Cortex of kidney (tissue), 1 donor: Measurements from ENCODE around the gene ADAMTSL2.

ENCODE experiments used
- DNase-seq: peaks from one replicate; lab custom pipeline; 2025; lab: John Stamatoyannopoulos, UW

ADAMTSL2 gene

DNA sequence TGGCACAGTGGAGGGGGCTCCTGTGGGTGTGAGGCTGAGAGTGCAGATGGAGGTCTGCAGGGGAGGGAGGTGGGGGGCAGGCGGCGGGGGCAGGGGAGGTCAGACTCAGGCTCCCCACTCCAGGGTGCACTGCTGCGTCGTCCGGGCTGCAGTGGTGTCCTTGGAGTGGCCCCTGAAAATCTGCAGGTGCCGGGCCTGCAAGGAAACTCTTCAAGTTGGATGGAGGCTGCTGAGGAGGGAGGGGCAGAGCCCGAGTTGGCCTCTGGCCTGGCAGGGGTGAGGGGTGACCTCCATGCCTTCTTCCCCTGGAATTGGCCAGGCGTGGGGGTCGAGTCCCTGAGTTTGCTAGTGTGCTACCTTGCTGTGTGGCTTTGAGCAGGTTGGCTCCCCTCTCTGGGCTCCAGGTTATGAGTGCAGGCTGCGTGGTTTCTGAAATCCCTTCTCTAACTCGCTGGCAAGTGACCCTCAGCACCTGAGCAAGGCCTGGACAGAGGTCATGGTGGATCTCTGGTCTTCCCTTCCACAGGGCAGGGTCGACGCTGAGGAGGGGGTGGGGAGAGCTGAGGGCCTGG, 888 bp downstream of the ADAMTSL2 start:
- no peak for DNase-seq

DNA sequence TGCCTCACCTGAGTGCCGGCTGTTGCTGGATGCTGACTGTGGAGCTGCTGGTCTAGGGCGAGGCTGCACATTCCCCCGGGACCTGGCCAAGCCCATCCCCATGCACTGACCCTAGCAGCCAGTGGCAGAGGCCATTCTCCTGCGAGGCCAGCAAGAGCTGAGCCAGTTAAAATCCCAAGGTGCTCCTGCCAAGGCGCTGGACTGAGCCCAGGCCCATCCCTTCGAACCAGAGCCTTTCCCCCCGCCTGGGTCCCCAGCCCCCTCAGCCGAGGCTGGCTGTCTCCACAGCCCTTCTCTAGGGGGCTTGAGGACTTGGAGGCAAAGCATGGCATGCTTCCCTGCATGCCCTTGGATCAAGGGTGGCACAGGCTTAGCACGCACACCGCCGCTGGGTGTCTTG, 1.6 kb downstream of the ADAMTSL2 start:
- DNase-seq = no peak

DNA sequence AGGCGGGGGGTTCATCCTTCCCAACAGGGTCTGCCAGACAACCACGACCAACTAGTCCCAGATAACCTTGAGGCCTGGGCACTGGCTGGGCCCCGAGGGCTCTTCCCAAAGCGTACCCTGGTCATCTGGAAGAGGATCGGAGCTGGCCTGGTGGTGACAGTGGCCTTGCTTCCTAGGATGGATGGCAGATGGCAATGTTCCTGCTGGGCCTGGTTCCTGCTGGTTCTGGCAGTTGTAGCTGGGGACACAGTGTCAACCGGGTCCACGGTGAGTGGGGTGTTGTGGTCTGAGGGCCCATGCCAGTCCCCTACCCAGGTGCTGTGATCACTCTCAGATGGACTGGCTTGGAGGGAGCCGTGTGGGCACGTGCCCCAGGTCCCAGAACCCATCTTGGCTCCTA, 2.0 kb downstream of the ADAMTSL2 start:
- no peak for DNase-seq

DNA sequence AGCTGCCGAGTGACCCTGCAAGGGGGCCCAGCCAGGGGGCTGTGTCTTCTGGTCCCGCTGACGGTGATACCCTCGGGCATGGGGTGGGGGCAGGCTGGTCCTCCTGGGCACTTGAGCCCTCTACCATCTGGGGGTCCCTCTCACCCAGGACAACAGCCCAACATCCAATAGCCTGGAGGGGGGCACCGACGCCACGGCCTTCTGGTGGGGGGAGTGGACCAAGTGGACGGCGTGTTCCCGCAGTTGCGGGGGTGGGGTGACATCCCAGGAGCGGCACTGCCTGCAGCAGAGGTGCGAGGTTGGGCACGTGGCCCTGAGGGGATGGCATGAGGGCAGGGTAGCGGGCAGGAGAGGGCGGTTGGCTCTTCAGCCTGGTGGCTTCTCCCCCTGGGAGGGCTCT, 2.8 kb downstream of the ADAMTSL2 start:
- no peak for DNase-seq

DNA sequence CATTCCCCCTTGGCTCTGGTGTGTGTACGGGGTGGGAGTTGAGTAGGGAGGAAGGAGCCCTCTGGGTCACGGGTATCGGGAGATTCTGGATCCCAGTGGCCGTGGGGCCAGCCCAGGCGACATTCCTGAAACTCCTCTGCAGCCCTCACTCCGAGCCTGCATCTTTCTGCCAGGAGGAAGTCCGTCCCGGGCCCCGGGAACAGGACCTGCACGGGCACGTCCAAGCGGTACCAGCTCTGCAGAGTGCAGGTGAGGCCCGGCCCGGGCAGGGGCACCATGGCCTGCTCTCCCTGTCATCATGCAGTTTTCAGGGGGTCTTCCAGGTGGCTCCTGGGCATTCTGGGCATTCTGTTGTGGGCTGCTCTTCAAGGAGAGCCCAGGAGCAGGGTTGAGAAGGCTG, 3.7 kb downstream of the ADAMTSL2 start:
- DNase-seq = no peak

DNA sequence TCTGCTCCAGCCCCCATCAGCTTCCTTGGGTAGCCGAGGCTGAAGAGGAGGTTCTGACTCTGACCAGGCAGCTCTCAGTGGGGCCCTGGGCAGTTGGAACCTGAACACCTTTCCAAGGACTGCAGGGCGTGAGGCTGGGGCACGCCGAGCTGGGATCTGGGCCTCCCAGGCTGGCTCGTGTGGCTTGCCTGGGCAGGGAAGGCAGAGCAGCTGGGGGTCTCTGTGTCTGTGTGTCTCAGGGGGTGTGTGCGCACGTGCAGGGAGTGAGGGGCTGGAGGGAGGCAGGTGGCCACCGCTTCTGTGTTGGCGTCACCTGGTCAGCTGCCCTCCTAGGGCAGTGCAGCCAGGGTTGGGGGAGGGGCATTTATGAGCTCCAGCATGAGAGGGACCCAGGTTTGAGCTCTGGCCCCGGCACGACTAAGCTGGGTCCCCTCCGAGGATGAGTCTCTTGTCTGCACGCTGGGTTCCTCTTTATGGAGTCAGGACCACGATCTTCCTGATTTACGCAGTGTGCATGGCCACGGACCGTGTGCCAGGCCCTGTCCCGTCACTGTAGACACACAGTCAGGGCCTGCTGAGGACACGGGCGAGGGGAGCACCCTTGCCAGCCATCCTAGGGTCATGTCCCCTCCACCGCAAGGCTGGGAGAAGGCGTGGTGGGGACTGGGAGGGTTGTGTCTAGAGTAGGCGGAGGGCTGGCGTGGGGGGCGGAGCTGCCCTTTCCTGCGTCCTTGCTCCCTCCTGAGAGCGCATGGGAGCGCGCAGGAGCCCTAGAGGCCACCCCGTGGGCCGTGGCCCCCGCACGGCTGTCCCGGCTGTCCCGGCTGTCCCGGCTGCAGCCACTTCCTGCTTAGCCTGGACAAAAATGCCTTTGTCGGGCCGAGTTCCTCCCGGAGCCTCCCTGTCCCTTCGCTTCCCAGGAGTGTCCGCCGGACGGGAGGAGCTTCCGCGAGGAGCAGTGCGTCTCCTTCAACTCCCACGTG, 4.6 kb downstream of the ADAMTSL2 start:
- DNase-seq = no peak

DNA sequence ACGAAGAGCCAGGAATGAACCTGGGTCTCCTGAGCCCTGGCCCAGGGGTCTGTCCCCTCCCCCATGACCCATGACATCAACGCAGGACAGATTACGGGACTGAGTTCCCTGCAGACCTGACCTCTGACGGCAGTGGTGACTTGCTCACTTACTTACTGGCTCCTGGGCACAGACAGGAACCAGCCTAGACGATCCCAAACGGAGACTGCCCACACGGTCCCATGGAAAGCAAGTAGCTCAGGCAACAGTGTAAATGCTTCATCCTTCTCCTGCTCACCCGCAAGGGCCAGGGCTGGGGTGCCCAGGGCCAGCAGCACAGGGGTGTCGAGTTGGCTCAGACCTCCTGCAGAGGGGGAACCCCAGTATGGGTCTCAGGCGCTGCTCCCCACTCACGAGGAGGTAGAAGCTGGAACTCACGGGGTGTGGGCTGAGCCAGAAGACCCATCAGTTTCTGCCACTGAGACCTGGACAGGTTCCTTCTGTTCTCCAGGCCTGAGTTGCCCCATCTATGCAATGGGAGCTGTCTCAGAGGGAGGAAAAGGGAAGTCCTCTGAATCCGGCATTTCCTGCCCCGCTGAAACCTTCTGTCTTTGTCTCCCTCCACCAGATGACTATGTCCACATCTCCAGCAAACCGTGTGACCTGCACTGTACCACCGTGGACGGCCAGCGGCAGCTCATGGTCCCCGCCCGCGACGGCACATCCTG, 5.6 kb downstream of the ADAMTSL2 start:
- no peak for DNase-seq

DNA sequence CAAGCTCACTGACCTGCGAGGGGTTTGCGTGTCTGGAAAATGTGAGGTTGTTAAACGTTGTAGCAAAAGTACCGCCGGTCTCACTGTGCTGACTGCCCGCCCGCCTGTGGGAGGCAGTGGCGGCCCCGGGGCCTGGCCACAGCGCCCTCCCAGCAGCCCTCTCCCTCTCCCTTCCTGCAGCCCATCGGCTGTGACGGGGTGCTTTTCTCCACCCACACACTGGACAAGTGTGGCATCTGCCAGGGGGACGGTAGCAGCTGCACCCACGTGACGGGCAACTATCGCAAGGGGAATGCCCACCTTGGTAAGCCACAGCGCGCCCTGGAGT, 6.2 kb downstream of the ADAMTSL2 start:
- DNase-seq = no peak

DNA sequence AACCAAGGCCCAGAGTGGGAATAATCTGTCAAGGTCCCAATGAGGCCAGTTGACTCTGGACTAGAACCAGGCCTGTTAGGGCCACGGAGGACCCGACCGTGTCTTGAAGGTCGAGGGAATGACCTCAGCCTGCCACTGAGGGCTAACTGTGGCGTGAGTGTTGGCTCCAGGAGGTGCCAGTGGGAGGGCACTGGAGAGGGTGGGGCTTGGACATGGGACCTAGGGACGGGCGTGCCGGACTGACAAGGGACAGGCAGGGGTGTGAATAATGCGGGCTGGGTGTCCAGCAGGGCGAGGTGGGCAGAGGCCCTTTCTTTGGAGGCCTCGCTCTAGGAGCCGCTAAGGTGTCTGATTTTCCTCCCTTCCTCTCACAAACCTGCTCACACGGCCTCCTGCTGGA, 7.5 kb downstream of the ADAMTSL2 start:
- DNase-seq = no peak

DNA sequence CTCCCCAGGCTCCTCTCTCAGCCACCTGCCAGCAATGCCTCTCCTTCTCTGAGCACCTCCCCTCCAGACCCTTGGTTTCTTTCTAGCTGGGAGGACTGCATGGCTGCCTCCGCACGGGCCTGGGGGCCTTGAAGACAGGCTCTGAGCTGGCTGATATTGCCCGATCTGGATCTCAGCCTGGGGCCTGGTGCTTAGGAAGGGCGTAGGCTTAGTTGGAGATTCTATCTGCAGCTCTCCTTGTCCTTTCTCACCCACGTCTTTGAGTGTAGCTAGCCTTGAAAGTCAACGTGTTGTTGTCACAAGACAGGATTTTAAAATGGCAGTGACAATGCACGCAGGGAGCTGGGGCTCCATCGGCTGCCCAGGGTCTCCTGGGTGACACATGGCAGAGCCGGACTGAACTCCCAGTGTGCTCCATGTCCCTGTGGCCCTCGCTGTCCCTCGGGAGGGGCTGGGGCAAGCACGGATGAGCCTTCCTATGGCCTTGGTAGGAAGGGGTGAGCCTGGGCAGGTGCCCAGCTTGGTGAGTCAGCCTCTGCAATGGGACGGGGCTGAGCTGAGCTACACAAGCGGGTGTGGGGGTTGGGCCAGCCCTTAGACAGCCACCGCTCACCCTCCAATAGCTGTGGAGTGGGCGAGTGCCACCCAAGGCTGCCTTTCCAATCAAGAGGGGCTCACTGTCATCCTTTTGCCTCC, 9.4 kb downstream of the ADAMTSL2 start:
- no peak for DNase-seq

DNA sequence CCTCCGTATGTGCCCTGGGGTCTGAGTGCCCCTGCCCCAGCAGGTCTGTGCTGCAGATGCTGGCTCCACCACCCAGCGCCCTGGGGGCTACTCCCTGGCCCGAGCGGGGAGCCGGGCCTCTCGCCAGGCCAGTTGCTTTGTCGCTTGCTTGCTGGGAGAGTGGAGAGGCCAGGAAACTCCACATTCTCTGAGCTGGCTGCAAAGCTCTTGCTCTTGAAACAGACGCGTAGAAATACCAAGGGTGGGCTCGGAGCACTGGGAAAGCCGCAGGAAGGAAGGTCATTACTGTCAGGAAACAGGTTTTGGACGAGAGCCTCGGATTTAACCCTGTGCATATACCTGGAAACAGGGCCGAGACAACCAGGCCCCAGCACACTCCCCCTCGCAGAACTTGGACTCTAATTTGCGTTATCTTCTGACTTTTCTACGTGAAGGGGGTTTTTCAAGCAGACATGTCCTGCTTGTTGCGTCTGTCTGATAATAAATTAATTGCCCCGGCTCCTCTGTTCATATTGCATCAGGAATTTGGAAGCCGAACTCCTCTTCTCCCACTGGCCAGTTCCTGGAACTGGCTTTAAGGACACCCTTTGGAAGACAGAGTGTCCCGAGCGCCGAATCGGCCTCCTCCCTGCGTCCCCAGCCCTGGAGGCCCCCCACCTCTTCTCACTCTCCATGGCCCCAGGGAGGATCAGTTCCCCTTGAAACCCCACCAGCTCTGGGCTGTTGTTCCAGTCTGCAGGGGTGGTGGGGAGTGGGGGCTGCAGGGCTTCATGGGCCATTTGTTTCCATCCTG, 11.2 kb downstream of the ADAMTSL2 start:
- DNase-seq = no peak

DNA sequence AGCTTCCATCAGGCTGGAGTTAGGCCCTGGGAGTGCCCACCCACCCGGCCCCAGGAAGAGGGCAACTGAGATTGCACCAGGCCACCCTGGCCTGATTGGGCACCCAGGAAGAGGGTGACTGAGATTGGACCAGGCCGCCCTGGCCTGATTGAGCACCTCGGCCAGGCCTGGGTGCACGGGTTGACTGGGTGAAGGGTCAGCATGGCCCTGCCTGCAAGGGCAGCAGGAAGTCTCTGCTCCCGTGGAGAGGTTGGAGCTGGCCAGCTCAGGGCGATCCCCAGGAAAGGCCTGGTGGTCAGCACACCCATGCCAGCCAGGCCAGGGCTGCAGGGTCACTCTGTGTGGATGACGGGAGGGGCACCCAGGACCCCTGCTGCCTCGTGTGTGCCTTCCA, 11.8 kb downstream of the ADAMTSL2 start:
- no peak for DNase-seq

DNA sequence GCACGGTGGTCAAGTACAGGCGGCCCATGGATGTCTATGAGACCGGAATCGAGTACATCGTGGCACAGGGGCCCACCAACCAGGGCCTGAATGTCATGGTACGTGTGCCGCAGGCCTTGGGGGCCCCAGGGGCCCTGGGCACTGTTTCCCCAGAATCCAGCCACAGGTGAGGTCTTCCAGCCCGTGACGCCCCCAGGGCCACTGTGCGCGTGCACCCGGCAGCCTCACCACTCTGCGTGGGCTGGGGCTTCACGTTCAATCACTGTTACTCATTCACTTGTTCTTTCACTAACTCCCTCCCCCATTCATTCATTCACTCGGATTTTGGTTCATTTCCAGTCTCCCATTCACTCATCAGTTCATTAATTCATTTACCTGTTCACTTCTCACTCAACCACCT, 12.6 kb downstream of the ADAMTSL2 start:
- DNase-seq = no peak

DNA sequence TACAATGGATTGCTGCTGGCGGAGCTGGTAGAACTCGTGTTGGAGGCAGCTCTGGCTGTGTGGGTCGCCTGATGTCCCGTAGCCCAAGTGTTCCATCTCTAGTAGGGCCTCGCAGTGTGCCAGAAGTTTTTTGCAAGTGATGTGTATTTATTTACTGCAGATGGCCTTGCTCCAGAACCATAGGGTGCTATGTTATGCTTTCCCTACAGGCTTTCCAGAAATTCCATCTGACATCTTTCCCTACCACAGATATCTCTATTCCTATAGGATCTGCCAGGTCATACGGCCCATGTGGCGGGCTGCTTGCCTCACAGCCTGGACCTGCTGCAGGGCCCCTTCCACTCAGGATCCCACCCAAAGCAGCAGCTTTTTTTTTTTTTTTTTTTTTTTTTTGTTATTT, 16.9 kb downstream of the ADAMTSL2 start:
- DNase-seq = no peak

DNA sequence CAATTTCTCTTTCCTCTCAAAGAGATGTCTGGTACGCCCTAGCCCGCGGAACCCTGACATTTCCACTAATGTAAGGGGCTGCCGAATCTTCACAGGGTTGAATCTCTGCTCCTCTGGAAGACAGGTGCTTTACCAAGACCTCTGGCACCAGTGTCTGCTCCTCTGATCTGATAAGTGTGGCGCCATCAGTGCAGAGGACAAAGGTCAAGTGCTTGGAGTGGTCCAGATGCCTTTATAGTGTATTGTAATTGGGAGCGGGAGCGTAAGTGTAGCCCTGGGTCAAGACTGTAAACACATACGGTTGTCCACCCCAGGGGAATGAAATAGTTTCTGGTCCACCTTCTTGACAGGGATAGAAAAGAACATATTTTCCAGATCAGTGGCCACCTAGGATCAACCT, 17.7 kb downstream of the ADAMTSL2 start:
- no peak for DNase-seq

DNA sequence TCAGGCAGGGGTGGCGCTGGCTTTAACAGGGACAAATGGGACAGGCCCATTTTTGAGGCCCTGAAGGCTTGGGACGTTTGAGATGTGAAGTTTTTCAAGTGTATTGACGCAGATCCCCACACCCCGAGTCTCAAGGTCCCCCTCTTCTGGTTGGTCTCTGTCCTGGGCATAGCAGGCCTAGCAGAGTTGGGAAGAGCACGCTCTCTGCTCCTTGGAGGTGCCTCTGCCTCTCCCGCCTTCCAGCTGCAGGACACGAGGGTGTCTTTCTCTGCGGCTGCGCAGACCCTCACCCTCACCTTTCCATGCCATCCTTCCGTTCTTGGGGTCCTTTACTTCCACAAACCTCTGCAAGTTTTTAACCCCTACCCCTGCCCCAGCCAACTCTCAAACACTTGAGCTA, 18.6 kb downstream of the ADAMTSL2 start:
- DNase-seq = no peak

DNA sequence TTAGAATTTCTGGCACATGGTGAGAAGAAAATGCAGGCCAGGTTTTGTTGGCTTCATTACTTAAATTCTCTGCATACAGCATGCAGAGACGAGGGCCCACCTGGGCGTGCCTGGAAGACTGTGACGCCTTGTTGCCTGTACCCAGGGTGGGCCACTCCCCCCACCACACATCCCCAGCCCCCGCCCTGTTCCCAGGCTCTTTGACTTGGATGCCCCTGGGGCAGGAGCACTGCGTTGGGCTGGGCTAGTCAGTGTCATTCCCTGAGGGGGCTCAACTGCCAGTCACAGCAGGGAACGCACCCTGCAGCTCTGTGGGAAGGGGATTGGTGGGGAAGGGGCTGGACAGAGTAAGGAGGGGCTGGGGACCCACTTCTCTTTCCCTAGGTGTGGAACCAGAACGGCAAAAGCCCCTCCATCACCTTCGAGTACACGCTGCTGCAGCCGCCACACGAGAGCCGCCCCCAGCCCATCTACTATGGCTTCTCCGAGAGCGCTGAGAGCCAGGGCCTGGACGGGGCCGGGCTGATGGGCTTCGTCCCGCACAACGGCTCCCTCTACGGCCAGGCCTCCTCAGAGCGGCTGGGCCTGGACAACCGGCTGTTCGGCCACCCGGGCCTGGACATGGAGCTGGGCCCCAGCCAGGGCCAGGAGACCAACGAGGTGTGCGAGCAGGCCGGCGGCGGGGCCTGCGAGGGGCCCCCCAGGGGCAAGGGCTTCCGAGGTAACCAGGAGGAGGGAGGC, 19.6 kb downstream of the ADAMTSL2 start:
- DNase-seq = no peak

DNA sequence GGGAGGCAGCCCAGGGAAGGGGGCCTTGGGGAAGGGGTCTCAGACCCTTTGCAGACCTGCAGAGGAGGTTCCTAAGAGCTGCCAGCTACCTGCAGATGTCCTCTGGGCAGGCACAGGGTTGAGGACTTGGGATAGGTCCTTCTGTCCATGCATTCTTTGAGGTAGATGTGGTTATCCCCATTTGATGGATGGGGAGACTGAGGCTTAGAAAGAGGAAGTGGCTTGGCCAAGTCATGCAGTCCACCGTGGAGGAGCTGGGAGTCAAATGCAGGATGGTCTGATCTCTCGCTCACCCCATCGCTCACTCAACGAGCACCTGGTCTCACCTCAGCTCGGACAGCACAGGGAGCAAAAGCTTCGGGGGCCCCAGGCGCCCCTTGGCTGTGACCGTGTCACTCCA, 20.2 kb downstream of the ADAMTSL2 start:
- no peak for DNase-seq

DNA sequence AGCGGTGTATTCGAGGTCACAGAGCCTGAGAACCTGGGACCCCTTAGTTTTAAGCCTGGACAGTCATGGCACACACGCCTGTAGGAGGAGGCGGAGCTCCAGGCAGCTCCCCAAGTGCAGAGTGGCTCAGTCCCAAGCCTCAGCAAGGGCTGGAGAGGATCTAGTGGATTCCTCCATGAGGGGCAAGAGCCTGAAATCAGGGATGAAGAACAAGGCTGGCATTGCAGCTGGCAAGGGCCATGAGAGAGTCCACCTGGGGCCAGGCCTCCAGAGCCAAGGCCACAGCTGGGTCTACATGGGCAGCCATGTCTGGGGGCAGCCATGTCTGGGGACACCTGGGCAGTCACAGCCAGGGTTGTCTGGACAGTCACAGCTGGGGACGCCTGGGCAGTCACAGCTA, 21.9 kb downstream of the ADAMTSL2 start:
- DNase-seq = no peak

DNA sequence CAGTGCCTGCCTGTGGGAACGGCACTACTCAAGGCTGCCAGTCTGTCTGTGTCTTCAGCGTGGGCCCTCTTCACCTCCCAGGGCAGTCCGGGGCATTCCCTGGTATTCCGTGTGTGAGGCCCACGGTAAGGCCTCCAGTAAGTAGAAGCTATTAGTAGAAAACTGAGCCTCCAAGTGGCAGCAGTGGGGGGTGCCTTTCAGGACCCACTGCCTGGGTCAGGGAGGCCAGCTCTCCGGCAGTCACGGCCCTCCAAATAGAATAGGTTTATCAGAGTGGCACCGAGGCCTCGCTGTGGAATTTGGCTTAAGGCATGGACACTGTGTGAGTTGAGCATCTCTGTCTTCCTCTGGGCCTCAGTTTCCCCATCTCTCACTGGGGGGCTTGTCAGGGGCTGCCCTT, 23.1 kb downstream of the ADAMTSL2 start:
- no peak for DNase-seq
